HG02885 (cell line): ENCODE data around the gene HMCN1.
"Not testable (repeated sequence)": the region's sequence is repeated elsewhere in the genome, so short reads cannot be mapped to it uniquely, and the experiment has no call there.

Experiments
- ATAC-seq: cut with Tn5 transposase; IDR thresholded peaks from one replicate; pipeline ENCODE4 v1.9.1; 2021; ENCODE audit warnings: mild to moderate bottlenecking; ENCODE audit not compliant: unreplicated experiment, poor library complexity

Gene HMCN1

GRCh38 chr1:186178426-186179043, 444.3 kb downstream of the HMCN1 start:
- ATAC-seq = peak; percentile 64

- ATAC-seq = no peak
Measured at GRCh38 chr1:186179231-186179630, 445.0 kb downstream of the HMCN1 start.

GRCh38 chr1:186183219-186183618, 449.0 kb downstream of the HMCN1 start:
- peak; percentile 66 for ATAC-seq

- peak; percentile 56 for ATAC-seq
Measured at GRCh38 chr1:186183970-186184628, 449.9 kb downstream of the HMCN1 start.

GRCh38 chr1:186186251-186186650, 452.1 kb downstream of the HMCN1 start:
- ATAC-seq = not testable (repeated sequence)

GRCh38 chr1:186187601-186188000, 453.4 kb downstream of the HMCN1 start:
- peak; percentile 38 for ATAC-seq

- ATAC-seq = no peak
Measured at GRCh38 chr1:186188004-186188539, 453.9 kb downstream of the HMCN1 start.

GRCh38 chr1:186188736-186189135, 454.5 kb downstream of the HMCN1 start:
- no peak for ATAC-seq

GRCh38 chr1:186189156-186189555, 455.0 kb downstream of the HMCN1 start:
- ATAC-seq = no peak

- ATAC-seq = no peak
Measured at GRCh38 chr1:186191511-186191910, 457.3 kb downstream of the HMCN1 start.

- ATAC-seq = no peak
Measured at GRCh38 chr1:186193224-186193623, 459.0 kb downstream of the HMCN1 start.

- peak; percentile 91 for ATAC-seq
Measured at GRCh38 chr1:186194107-186194756, 460.0 kb downstream of the HMCN1 start.

GRCh38 chr1:186195377-186195931, 461.3 kb downstream of the HMCN1 start:
- ATAC-seq = no peak

GRCh38 chr1:186202271-186202764, 468.1 kb downstream of the HMCN1 start:
- ATAC-seq = no peak

GRCh38 chr1:186202776-186203175, 468.6 kb downstream of the HMCN1 start:
- ATAC-seq = no peak

- ATAC-seq = no peak
Measured at GRCh38 chr1:186206048-186206570, 471.9 kb downstream of the HMCN1 start.

GRCh38 chr1:186207391-186208085, 473.3 kb downstream of the HMCN1 start:
- ATAC-seq = no peak

- ATAC-seq = no peak
Measured at GRCh38 chr1:186208405-186209129, 474.4 kb downstream of the HMCN1 start.

GRCh38 chr1:186210258-186210657, 476.1 kb downstream of the HMCN1 start:
- ATAC-seq = no peak
